Measurements from ENCODE around the gene C10orf120.
A peak's percentile ranks its signal among the peaks of the same experiment; 100 is the strongest.

The C10orf120 gene

DNA sequence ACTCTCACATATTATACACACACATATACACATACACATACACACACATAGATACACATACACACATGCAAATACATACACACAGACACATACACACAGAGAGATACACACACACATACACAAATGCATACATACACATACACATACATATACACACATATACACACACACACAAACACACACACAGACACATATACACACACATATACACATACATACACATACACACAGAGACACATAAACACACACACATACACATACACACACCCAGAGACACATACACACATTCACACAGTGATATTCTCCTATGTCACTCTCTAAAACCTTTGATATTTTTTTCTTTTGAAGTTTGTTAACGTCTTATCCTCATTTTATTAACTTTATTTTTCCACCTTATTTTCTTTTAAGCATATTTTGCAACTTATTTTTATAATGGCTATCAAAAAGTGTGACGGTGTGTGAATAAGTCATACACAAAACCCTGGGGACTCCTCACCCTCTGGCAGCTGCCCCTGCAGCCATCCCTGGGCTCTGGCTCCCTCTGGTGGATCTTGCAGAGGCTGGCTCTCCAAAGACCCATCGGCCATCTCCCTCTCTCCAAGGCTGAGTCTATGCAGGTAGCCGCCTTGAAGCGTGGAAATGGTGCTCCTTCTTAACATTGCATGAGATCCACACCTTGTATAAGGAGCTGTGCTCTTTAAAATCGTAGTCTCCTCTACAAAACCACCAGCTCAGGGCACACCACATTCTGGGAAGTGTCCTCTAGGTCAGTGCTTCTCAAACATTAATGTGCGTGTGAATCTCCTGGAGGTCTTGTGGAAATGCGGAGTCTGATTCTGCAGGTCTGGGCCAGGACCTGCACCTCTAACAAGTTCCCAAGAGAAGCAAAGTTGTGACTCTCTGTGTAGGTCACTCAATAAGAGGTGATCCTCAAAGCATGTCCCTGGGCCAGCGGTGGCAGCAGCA lies 4.1 kb upstream of the C10orf120 start:
- peak; percentile 76 for DNase-seq (ENCODE audit: low read depth, low spot score)

DNA sequence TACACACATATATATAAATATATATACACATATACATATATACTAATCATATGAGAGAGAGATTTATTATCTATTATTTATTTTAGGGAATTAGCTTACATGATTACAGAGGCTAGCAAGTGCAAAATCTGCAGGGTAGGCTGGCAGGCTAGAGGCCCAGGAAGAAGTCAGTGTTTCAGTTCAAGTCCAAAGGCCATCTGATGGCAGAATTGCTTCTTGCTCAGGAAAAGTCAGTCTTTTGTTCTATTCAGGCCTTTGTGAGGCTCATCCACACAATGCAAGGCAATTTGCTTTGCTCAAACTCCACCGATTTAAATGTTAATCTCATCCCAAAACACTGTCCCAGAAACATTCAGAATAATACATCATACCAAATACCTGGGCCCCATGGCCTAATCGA lies 2.6 kb upstream of the C10orf120 start:
- no peak for DNase-seq (ENCODE audit: low read depth, low spot score)

DNA sequence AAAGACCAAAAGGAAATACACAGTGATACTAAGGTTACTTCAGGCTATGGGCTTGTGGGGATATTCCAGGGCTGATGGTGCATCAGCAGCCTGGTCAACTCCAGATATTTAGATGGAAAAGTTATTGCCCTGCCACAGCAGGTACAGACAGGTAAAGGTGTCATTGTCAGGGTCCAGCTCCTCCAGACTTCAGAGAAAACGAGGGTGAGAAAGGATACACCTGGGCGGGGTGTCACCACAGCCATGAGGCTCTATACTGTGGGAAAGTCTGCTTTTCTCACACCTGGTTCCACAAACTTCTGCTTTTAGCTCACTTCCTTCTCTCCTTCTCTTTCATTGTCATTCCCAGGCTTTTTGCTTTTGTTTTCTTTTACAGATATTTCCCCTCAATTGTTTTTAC lies 2.0 kb upstream of the C10orf120 start:
- no peak for DNase-seq (ENCODE audit: low read depth, low spot score)

DNA sequence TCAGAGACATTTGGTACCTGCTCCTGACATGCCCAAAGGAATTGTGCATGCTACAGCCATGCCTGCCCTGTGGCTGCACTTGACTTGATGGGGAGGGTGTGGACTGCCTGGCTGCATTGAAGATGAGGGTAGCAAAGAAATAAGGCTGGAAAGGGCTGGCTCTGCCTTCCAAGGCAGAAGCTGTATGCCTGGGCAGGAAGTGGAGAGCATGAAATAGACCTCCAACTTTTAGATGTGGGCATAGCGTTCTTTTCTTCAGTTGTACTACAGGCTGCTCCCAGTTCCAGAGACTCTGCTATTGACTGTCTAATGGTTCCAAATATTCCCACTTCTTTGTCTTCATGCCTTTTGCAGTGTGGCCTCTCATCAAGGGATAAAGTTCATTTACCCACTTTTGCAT lies 3.0 kb downstream of the C10orf120 start:
- DNase-seq (ENCODE audit: low read depth, low spot score): no peak

DNA sequence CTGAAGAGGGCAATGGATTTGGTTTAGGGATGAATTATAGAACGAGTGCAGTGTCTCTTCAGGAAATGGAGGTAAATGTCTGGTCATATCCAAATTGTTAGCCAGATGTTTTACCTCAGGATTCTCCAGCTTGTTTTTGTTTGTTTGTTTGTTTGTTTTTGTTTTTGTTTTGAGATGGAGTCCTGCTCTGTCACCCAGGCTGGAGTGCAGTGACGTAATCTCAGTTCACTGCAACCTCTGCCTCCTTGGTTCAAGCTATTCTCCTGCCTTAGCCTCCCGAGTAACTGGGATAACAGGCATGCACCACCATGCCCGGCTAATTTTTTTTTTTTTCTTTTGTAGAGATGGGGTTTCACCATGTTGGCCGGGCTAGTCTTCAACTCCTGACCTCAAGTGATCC lies 6.9 kb downstream of the C10orf120 start:
- no peak for DNase-seq (ENCODE audit: low read depth, low spot score)

DNA sequence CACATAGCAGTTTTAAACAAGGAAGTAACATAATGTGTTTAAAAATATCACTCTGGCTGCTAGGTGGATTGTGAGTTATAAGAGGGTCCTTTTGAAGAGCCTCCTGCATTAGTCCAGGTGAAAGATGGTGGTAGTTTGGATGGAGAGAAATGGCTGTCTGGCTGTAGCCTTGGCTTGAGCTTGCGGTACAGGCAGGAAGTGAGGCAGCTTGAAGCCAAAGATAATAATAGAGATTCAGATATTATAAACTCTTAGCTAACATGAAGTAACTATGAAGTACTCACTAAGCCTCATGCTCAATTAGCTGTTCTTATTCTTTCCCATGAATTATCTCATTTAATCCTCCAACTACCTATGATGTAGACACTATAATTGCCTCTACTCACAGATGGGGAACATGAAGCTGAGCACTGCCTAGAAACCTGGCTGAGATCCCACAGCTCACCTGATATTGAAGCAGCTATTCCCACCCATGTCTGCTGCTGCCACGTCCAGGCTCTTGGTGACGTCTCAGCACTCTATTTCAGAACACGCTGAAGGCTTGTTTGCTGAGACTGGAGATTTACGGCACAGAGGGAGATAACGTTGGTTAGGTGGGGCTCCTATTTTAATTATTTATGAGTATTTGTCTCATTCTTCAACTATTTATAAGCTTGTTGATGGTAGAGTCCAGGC lies 10.4 kb downstream of the C10orf120 start:
- DNase-seq (ENCODE audit: low read depth, low spot score): no peak

DNA sequence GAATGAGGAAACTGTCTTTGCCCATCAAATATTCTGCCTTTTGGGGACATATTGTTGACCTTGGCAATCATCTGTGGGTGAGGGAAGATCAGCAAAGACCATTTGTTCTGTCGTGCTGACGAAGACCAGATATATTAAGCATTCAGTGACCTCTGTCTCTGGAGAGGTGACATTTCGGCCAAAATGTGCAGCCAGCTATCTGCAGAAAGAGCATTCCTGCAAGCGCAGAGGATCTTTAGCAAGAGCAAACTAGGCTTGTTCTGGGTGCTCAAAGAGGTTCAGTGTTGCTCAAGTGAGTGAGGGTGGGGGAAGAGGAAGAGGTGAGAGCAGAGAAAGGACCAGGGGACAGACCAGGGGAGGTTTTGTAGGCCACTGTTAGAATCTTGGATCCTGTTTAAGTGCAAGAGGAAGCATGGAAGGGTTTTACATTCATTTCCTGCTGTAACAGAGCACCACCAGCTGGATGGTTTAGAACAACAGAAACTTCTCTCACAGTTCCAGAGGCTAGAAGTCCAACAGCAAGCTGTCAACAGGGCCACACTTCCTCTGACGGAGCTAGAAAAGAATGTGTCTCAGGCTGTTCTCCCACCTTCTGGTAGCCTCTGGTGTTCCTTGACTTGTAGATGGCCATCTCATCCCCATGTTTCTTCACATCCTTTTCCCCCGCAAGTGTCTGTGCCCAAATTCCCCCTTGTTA lies 11.2 kb downstream of the C10orf120 start:
- DNase-seq (ENCODE audit: low read depth, low spot score): no peak

DNA sequence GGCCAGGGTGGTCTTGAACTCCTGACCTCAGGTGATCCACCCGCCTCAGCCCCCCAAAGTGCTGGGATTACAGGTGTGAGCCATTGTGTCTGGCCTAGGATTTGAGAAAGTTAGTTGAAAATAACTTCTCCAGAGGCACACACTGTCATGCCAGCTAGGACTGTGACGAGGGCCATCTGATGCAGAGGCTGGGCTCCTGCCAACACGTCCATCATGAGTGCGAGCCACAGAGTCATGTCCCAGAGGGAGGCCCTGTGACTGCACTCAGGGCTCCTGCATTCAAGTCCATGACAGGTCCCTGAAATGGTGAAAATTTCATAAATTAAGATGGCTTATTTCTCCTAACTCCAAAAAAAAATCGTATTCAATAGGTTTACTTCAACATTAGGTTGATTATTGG lies 17.1 kb downstream of the C10orf120 start:
- DNase-seq (ENCODE audit: low read depth, low spot score): no peak

DNA sequence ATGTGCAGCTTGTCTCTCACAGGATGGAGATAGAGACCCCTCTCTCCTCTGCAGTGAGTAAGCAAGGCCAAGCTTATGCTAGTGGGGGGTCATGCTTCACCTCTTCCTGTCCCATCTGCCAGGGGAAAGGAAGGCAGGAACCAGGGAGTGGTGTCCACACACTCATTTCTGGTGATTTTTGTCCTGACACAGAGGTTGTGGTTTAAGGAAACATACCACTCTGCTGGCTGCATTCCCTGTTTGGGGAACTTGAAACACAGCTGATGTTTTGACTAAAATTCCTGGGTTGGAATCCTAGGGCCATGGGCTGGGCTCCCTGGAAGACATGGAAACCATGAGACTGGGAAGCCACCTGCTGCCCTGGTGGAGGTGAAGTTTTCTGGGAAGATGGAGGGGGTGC lies 21.4 kb downstream of the C10orf120 start:
- DNase-seq (ENCODE audit: low read depth, low spot score): peak; percentile 40

DNA sequence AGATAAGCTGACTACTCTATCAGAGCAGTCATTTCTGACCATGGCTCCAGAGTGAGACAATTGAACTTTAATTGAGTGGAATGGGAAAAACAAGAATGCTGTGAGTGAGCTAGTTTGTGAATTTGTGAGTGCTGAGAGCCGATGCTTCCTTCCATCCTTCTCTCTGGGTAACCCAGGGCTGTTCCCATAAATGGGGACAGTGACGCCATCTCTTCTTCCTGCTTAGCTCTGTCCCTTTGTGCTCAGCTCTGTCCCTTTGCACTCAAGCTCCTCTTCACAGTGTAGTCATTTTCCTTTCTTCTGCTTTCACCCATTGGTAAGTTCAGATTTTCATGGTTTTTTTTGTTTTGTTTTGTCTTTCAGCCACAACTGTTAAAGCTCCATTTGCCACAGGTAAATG lies 24.4 kb downstream of the C10orf120 start:
- no peak for DNase-seq (ENCODE audit: low read depth, low spot score)

DNA sequence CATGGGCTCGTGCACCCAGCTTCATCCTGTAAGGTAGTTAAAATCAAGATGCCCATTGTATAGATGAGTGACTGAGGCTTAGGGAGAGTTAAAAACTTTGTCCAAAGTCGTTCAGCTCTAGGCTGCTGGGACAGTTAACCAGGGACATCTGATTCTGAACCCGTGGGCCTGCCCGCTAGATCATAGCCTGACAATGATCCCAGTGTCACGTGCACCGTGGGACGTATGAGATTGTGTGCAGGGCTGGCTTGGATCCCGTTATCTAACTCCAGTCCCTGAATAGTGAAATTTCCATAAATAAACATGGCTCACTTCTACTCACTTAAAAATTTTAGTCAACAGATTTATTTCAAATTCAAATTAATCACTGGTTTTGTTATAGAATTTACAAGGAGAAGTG lies 24.9 kb downstream of the C10orf120 start:
- no peak for DNase-seq (ENCODE audit: low read depth, low spot score)

DNA sequence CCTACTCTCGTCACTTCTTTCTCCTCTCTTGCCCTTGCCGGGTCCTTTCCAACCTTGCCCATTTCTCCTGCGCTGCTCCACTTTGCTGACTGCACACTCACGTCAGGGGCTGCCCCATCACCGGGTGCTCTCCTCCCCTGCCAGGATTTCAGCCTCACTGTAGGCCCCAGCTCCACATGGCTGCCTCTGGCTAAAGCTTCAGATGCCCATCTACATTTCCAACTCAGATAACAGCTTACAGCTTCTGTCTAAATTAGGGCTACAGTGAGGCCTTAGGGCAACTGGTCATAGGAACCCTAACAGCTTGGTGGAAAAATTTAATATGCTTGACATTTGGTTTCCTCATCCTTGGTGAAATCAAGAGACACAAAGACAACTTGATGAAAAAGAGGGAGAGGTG lies 25.9 kb downstream of the C10orf120 start:
- no peak for DNase-seq (ENCODE audit: low read depth, low spot score)

DNA sequence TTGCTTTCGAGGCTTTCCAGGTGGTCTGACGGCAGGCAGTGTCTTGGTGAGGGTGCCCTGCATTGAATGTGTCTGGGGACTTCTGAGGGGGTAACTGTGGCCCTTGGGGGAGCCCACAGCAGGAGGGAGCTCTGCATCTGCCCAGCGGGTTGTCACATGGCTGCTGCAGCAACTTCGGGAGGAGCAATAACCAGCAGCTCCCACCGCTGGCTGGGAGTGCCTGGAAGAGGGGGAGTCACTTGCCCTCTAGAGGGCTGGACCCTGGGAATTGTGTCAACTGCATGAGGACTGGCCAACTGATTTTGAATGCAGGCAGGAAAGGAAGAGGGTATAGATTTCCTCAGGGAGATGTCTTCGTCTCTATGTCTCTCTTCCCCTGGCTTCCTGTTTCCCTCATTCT lies 26.4 kb downstream of the C10orf120 start:
- no peak for DNase-seq (ENCODE audit: low read depth, low spot score)

DNA sequence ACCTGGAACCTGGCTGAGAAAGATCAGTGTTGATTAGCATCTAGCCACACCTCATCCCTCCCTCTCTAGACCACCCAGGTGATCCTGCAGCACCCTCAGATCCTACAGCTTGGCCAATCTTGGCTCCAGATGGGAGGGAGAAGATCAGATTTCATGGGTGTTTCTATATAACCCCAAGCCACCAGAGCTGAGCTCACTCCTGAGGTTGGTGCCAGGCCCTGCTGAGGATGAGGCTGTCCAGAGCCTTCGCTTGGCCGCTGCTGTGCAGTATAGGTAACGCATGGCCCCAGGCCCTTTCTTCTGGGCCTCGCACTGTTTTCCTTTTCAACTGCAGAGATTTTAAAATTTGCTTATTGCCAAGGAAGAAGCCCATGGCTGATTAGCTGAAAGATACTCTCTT lies 27.0 kb downstream of the C10orf120 start:
- no peak for DNase-seq (ENCODE audit: low read depth, low spot score)

DNA sequence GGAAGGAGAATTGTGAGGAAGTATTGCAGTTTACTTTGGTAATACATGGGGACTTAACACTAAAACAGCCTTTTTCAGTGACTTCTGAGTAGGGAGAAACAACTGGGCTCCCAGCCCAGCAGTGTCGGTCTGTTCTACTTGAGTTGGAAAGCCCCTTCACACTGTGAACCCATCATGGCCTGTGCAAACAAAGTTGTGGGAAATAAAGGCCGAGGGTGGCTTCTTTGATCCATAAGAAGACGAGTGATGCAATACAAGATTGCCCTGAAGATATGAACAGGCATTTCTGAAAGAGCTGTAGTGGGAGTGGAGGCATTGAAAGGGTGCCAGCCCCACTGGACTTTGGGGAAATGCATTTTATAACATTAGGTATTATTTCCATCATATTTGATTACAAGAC lies 28.3 kb downstream of the C10orf120 start:
- DNase-seq (ENCODE audit: low read depth, low spot score): no peak

DNA sequence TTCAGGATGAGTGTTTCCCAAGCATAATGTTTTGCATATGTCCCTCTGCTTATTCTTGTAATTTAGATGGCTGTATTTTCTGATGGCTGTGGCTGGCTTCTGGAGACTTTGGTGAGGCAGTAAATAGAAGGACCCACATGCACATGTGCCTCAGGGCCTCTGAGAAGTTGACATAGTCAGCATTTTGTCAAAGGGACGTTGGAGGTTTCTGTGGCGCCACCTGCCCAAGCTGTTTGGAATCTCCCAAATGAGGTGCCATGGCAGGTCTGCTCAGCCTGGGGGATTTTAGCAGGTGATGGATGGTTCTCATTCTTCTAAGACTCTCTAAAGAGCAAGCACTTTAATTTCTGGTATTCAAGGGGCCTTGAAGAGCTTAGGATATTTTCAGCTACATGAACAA lies 29.8 kb downstream of the C10orf120 start:
- no peak for DNase-seq (ENCODE audit: low read depth, low spot score)

DNA sequence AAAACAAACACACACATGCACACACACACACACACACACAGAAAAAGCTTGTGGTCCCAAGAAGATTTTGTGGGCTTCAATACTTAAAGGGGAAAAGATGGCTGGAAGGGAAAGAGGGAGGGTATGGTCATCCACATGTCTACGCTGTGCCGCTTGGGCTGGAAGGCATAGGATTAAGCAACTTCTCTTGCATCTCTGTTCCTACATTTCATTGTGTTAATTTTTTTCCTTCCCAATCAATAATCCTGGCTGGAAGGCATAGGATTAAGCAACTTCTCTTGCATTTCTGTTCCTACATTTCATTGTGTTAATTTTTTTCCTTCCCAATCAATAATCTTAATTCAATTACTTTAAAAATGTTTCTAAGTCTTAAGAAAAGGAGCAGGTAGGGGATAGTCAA lies 30.6 kb downstream of the C10orf120 start:
- DNase-seq (ENCODE audit: low read depth, low spot score): no peak

DNA sequence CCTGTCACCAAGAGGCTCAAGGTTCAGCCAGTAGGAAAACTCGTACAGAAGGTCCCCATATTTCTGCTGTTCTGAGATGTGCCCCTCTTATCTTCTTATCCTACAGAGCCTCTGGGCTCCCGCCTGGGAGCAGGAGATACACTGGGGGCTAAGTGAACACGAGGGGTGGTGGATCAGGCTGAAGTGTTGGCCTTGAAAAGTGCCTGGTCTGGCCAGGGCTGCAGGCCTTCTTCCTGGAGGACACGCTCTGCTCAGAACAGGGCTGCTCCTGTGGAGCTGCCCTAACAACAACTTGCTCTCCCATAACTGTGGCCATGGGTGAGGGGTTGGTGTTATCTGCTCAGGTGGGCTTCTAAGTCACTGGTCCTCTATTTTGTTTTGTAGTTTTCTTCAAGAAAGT lies 33.7 kb downstream of the C10orf120 start:
- no peak for DNase-seq (ENCODE audit: low read depth, low spot score)

DNA sequence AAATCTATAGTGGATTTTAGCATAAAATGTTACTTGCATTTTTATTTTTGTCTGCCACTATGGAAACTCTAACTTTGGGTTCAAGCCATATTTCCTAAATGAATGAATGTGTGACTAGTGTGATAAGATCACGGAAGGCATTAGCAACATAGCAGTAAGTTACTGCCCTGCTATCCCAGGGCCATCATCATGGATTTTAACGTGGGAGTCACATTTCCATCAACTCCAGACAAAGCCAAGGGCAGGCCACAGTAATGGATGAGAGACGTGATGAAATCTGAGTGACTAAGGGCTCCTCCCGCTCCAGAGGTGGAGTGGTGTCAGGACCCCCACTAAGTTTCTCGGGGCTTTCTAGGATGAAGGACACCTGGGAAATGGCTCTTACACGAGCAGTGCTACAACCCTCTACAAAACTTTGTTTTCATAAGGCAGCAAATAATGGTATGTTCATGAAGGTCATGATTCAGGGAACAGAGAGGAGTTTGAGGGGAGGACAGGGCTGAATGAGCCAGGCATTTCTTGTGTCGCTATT lies 34.3 kb downstream of the C10orf120 start:
- no peak for DNase-seq (ENCODE audit: low read depth, low spot score)

DNA sequence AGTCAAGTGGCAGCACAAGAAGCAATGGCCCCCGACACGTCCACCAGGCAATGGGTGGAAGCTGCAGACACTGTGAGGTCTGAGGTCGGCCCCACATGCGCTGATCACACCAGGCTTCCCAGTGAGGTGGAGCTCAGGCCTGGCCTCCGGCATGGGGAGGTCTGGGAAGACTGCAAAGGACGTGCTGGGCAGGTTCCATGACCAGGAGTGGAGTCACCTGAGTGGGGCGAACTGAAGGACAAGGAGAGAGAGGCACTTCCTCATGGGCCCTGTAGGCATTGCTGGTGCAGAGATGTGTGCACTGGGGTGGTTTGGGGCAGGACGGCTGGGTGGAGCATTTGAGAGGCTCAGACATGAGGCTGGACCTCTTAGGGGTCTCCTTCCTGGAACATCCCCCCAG lies 35.1 kb downstream of the C10orf120 start:
- no peak for DNase-seq (ENCODE audit: low read depth, low spot score)

DNA sequence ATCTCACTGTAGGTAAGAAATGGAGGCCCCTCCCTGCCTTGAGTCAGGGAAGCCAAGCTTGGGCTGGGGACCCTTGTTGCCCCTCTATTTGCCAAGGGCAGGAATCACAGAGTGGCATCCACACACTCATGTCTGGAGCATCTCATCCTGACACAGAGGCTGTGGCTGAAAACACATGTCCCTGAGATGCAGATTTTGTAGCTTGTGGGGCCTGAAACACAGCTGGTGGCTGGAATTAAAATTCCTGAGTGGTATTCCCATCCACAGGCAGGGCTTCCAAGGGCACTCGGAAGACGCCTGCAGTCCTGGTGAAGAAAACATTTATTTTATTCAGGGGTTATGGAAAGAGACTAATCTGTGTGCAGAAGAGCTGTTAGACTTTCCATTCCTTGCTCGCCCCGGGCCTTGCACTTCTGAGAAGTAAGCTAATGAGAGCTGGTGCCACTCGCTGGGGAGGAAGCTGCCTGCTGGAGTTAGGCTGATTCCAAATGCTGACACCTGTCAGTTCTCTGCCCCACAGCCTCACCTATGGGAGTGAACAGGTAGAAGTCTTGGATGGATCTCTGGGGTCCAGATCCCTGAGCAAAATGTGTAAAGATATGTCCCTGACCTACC lies 36.0 kb downstream of the C10orf120 start:
- DNase-seq (ENCODE audit: low read depth, low spot score): no peak

DNA sequence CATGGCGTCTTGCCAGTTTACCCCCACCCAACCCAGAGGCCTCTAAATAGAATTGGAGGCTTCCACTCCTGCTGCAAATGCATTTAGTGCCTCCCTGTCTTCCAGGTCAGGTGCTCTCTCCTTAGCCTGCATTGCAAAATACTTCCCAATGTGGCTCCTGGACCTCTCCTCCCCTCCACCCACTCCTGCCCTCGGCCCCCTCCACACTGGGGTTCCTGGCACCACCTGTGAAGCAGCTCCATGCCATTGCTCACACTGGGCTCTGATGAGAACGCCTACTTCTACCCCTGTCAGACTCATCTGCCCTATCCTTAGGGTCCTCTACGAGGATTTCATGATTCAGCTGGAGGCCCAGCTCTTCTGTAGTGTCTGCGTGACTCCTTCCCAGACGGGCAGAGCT lies 37.4 kb downstream of the C10orf120 start:
- DNase-seq (ENCODE audit: low read depth, low spot score): no peak
